Endothelial cell of umbilical vein (primary cell): Measurements from ENCODE around the gene CACNA1C. TPM values are rescaled to one million over a fixed set of nuclear protein-coding genes. Genes with fewer than 3 reads are reported as not detected.

ENCODE experiments used
- BruUV-seq: library from RNA; stranded (reverse); fragments of 400-500 nt; replicated peaks from 2 replicates; lab custom pipeline; 2021; lab: Mats Ljungman, UMichigan
- CTCF ChIA-PET: fragments of 300-600, 350-600 bp; sonication (Branson Sonifier 250); formaldehyde crosslinking; loops from one replicate; lab custom pipeline; 2021; ENCODE audit warnings: antibody characterized with exemption, inconsistent platforms; lab: Charles Lee
- POLR2A ChIA-PET: fragments of 300-600, 350-600 bp; sonication (Branson Sonifier 250); formaldehyde crosslinking; loops from one replicate; lab custom pipeline; 2021; ENCODE audit warnings: antibody characterized with exemption, inconsistent platforms; lab: Charles Lee
- DNase-seq: peaks from one replicate; pipeline ENCODE4 v3.0.0-alpha.2; 2011; ENCODE audit warnings: low read depth, low spot score
- FAIRE-seq: peaks from 2 replicates; lab custom pipeline; 2011; peaks lifted over from hg19 to GRCh38; lab: Jason Lieb, UNC
- H2AFZ ChIP-seq: 2 replicates; pipeline ENCODE4 v1.6.0; 2012; ENCODE audit warnings: low read depth, low read length, control low read depth, inconsistent platforms
- H3K27ac ChIP-seq: 2 replicates; pipeline ENCODE4 v1.5.1; 2011; ENCODE audit warnings: low read depth, mild to moderate bottlenecking, control low read depth, low read length, moderate library complexity; ENCODE audit not compliant: insufficient read depth
- H3K27me3 ChIP-seq, 2 experiments: 2 replicates each; pipeline versions ENCODE4 v1.6.0 to v1.6.1; 2011; ENCODE audit warnings: low read length in 2 of 2, mixed read lengths in 1 of 2; ENCODE audit not compliant: control insufficient read depth in 2 of 2, insufficient read depth in 2 of 2
- H3K36me3 ChIP-seq, 2 experiments: 2 replicates in 1 of 2; 3 replicates in 1 of 2; pipeline ENCODE4 v1.5.1; 2011; ENCODE audit warnings: low read length in 2 of 2, mild to moderate bottlenecking in 1 of 2, moderate library complexity in 1 of 2; ENCODE audit not compliant: control insufficient read depth in 2 of 2, insufficient read depth in 2 of 2; ENCODE audit errors: extremely low read depth in 1 of 2
- H3K4me1 ChIP-seq: 3 replicates; pipeline ENCODE4 v1.5.1; 2011; ENCODE audit warnings: mild to moderate bottlenecking, low read length; ENCODE audit not compliant: control insufficient read depth, insufficient read depth; ENCODE audit errors: extremely low read depth
- H3K4me2 ChIP-seq: 2 replicates; pipeline ENCODE4 v1.6.1; 2011; ENCODE audit warnings: low read length, control low read depth, mixed read lengths; ENCODE audit not compliant: insufficient read depth
- H3K4me3 ChIP-seq, 3 experiments: fragments of 200-600 bp in 1 of 3; sonication (generic), shearing (Covaris generic) in 1 of 3; replicated peaks in 1 of 3; 2 replicates each; pipeline ENCODE4 v1.5.1; 2011 to 2016; ENCODE audit warnings: control low read depth in 3 of 3, low read length in 3 of 3, mild to moderate bottlenecking in 2 of 3, inconsistent platforms in 1 of 3, low read depth in 1 of 3, moderate library complexity in 1 of 3; ENCODE audit not compliant: insufficient read depth in 1 of 3
- H3K79me2 ChIP-seq: 2 replicates; pipeline ENCODE4 v1.6.0; 2012; ENCODE audit warnings: low read length, inconsistent platforms; ENCODE audit not compliant: control insufficient read depth, insufficient read depth
- H3K9ac ChIP-seq: replicated peaks from 2 replicates; pipeline ENCODE3; 2011; ENCODE audit warnings: low read length, control low read depth; ENCODE audit not compliant: insufficient read depth; ENCODE audit errors: extremely low read depth
- H3K9me1 ChIP-seq: replicated peaks from 3 replicates; pipeline ENCODE4 v1.6.0; 2011; ENCODE audit warnings: mild to moderate bottlenecking, low read length; ENCODE audit not compliant: control insufficient read depth, insufficient read depth; ENCODE audit errors: extremely low read depth
- H3K9me3 ChIP-seq: replicated peaks from 2 replicates; pipeline ENCODE4 v1.5.1; 2012; ENCODE audit warnings: low read length, inconsistent platforms; ENCODE audit not compliant: control insufficient read depth, insufficient read depth
- H4K20me1 ChIP-seq: replicated peaks from 2 replicates; pipeline ENCODE3; 2011; ENCODE audit warnings: mild to moderate bottlenecking, low read length; ENCODE audit not compliant: control insufficient read depth, insufficient read depth; ENCODE audit errors: extremely low read depth
- CTCF ChIP-seq, 2 donors: IDR thresholded peaks; 1 replicate in 1 of 2; 2 replicates in 1 of 2; pipeline ENCODE4 v1.5.1; 2011; ENCODE audit warnings: low read length in 2 of 2, mild to moderate bottlenecking in 2 of 2, moderate library complexity in 2 of 2, control low read depth in 1 of 2, inconsistent platforms in 1 of 2, low read depth in 1 of 2; ENCODE audit not compliant: insufficient read depth in 1 of 2; ENCODE audit errors: extremely low read depth in 1 of 2
- EZH2 ChIP-seq: IDR thresholded peaks from 2 replicates; pipeline ENCODE4 v1.6.1; 2012; ENCODE audit warnings: borderline replicate concordance, low read depth, mild to moderate bottlenecking, moderate library complexity, low read length, inconsistent platforms; ENCODE audit not compliant: severe bottlenecking
- GATA2 ChIP-seq: IDR thresholded peaks from 2 replicates; pipeline ENCODE4 v1.7.0; 2011; ENCODE audit warnings: low read depth, mild to moderate bottlenecking, moderate library complexity, mixed read lengths, low read length; ENCODE audit not compliant: insufficient read length, insufficient read depth
- JUN ChIP-seq: IDR thresholded peaks from 2 replicates; pipeline ENCODE4 v1.6.1; 2011; ENCODE audit warnings: borderline replicate concordance, low read depth; ENCODE audit not compliant: insufficient read length, insufficient read depth
- MYC ChIP-seq: IDR thresholded peaks from one replicate; pipeline ENCODE4 v1.6.1; 2011; ENCODE audit warnings: mild to moderate bottlenecking, low read depth, low read length
- POLR2A ChIP-seq: IDR thresholded peaks from 2 replicates; pipeline ENCODE4 v1.6.1; 2012; ENCODE audit warnings: low read depth, mild to moderate bottlenecking, control low read depth, low read length
- dilution Hi-C: fragments of 300-500 bp; cut with MboI; formaldehyde crosslinking; loops from one replicate; pipeline ENCODE4 v1.15.0; 2019; ENCODE audit warnings: low sequenced_read_pairs; ENCODE audit not compliant: extremely low pct_ligation_motif_present
- intact Hi-C: fragments of 100-400 bp; cut with micrococcal nuclease; formaldehyde crosslinking; loops from one replicate; pipeline ENCODE4 v1.10.0; 2022
- polyA plus RNA-seq, 4 experiments: library from polyadenylated mRNA; depleted of rRNA in 3 of 4; stranded (reverse) in 3 of 4; unstranded in 1 of 4; fragments of >200 nt; gene quantifications; 2 replicates each; pipeline versions ENCODE4 v1.2.1 to v1.2.3, GENCODE V29; 2011 to 2012; ENCODE audit warnings: missing spikeins in 1 of 4
- total RNA-seq: library from RNA; stranded (reverse); gene quantifications from 2 replicates; pipeline ENCODE4 v1.2.3, GENCODE V29; 2021
- TF ChIP-seq, protein P1 (sequence below): IDR thresholded peaks from 2 replicates; pipeline ENCODE4 v1.6.1; 2011; ENCODE audit not compliant: insufficient read depth, insufficient read length

Gene CACNA1C
- total and polyA plus RNA-seq, 2 donors (not counting 3 experiments of a cell fraction or from before 2014, with no cell fraction given) = not detected

DNA sequence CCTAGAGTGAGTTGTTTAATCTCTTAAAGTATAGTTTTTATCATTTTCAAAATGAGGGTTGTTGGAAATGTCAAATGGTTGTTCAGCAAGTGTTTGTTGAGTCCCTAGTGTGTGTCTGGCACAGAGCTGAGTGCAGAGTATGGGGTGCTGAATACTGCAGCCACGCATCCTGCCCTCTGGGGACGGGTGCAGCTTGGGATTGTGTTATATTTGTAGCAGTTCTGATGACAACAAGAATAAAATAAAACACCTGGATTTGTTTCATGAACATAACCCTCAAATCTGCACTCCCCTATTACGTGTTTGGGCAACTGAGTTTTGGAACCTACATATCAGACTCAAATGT is 127.9 kb downstream of the CACNA1C start:
- intact Hi-C loops (no loop called here), dilution Hi-C loops (no loop called here)
- H3K36me3 ChIP-seq = no peaks in the 10 kb centered on the region
- no peak overlapping the region for H2AFZ ChIP-seq
- no peak overlapping the region for H3K4me3 ChIP-seq
- no peaks in the 10 kb centered on the region for H3K9me1 ChIP-seq
- FAIRE-seq (no peak), DNase-seq (no peak)
- BruUV-seq = no TSS peak
- POLR2A ChIA-PET = no interaction called here
- H3K9ac ChIP-seq = no peak overlapping the region
- H3K9me3 ChIP-seq = no peaks in the 10 kb centered on the region
- no peak overlapping the region for H3K27ac ChIP-seq
- CTCF ChIA-PET = no interaction called here
- H3K79me2 ChIP-seq = no peaks in the 10 kb centered on the region
- H4K20me1 ChIP-seq = no peaks in the 10 kb centered on the region
- TF ChIP-seq CTCF (IDR thresholded peaks at IDR 0.05; ENCODE audit: extremely low read depth in 1 of 2, insufficient read depth in 1 of 2, low read depth in 1 of 2, low read length in 2 of 2) = no peak
- TF ChIP-seq MYC = no peak
- TF ChIP-seq, protein P1, sequence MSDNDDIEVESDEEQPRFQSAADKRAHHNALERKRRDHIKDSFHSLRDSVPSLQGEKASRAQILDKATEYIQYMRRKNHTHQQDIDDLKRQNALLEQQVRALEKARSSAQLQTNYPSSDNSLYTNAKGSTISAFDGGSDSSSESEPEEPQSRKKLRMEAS = no peak
- TF ChIP-seq EZH2 = no peak
- no peak for TF ChIP-seq POLR2A
- TF ChIP-seq GATA2 = no peak
- no peak for TF ChIP-seq JUN
- H3K4me1 ChIP-seq = no peaks in the 10 kb centered on the region
- no peaks in the 10 kb centered on the region for H3K27me3 ChIP-seq
- H3K4me2 ChIP-seq = no peak overlapping the region
